Liver (tissue), 9 donors: ENCODE data around the gene LRRC61. TPM values are rescaled to one million over a fixed set of nuclear protein-coding genes. Genes with fewer than 3 reads are reported as not detected.

Experiments used
- DNase-seq: peaks from one replicate; pipeline ENCODE4 v3.0.0-alpha.2; 2017; ENCODE audit warnings: low spot score
- H3K27ac ChIP-seq, 2 donors: one replicate each; pipeline ENCODE4 v1.7.0; 2013; ENCODE audit warnings: inconsistent platforms in 2 of 2, low read length in 2 of 2, control low read depth in 1 of 2, low read depth in 1 of 2, mild to moderate bottlenecking in 1 of 2
- H3K27me3 ChIP-seq, 4 donors: one replicate each; pipeline versions ENCODE4 v1.6.1 to v1.7.0; 2013; ENCODE audit warnings: low read length in 3 of 4, inconsistent platforms in 1 of 4, mild to moderate bottlenecking in 1 of 4, moderate library complexity in 1 of 4; ENCODE audit not compliant: control insufficient read depth in 4 of 4, insufficient read depth in 4 of 4
- H3K36me3 ChIP-seq, 4 donors: one replicate each; pipeline versions ENCODE4 v1.6.1 to v1.7.0; 2013; ENCODE audit warnings: low read length in 3 of 4, mild to moderate bottlenecking in 3 of 4, low read depth in 1 of 4, moderate library complexity in 1 of 4; ENCODE audit not compliant: control insufficient read depth in 4 of 4, insufficient read depth in 3 of 4
- H3K4me1 ChIP-seq, 4 donors: one replicate each; pipeline versions ENCODE4 v1.6.1 to v1.7.0; 2013; ENCODE audit warnings: low read length in 3 of 4, mild to moderate bottlenecking in 3 of 4, moderate library complexity in 1 of 4; ENCODE audit not compliant: control insufficient read depth in 4 of 4, insufficient read depth in 4 of 4
- H3K4me3 ChIP-seq, 3 donors: one replicate each; pipeline versions ENCODE4 v1.6.1 to v1.7.0; 2013; ENCODE audit warnings: low read length in 3 of 3, control low read depth in 1 of 3, low read depth in 1 of 3, mild to moderate bottlenecking in 1 of 3
- H3K9ac ChIP-seq, 2 donors: one replicate each; pipeline ENCODE4 v1.7.0; 2013; ENCODE audit warnings: low read length in 2 of 2, mild to moderate bottlenecking in 2 of 2, moderate library complexity in 2 of 2, control low read depth in 1 of 2, low read depth in 1 of 2
- H3K9me3 ChIP-seq, 4 donors: one replicate each; pipeline versions ENCODE4 v1.6.1 to v1.7.0; 2013; ENCODE audit warnings: low read length in 3 of 4; ENCODE audit not compliant: control insufficient read depth in 4 of 4
- ATF3 ChIP-seq: IDR thresholded peaks from 2 replicates; pipeline ENCODE4 v1.6.1; 2016; ENCODE audit warnings: antibody characterized with exemption
- CTCF ChIP-seq: fragments of 150-350 bp; IDR thresholded peaks from 2 replicates; pipeline ENCODE4 v1.5.1; 2017; ENCODE audit warnings: improper control_type of control experiment, low read depth, low read length; ENCODE audit not compliant: missing input control
- EGR1 ChIP-seq, 2 donors: IDR thresholded peaks; 2 replicates each; pipeline ENCODE4 v1.6.1; 2016 to 2018; ENCODE audit warnings: antibody characterized with exemption in 2 of 2, low read depth in 2 of 2
- FOXA1 ChIP-seq: IDR thresholded peaks from 2 replicates; pipeline ENCODE4 v1.6.1; 2016; ENCODE audit warnings: antibody characterized with exemption
- FOXA2 ChIP-seq: IDR thresholded peaks from 2 replicates; pipeline ENCODE4 v1.6.1; 2016; ENCODE audit warnings: antibody characterized with exemption
- GABPA ChIP-seq, 2 donors: IDR thresholded peaks in 1 of 2; conservative IDR thresholded peaks in 1 of 2; 2 replicates each; pipeline ENCODE4 v1.6.1; 2016; ENCODE audit warnings: antibody characterized with exemption in 2 of 2, mild to moderate bottlenecking in 1 of 2, moderate library complexity in 1 of 2
- HNF4A ChIP-seq, 2 donors: conservative IDR thresholded peaks; 2 replicates each; pipeline ENCODE4 v1.6.1; 2016; ENCODE audit warnings: antibody characterized with exemption in 2 of 2, mild to moderate bottlenecking in 2 of 2
- HNF4G ChIP-seq: IDR thresholded peaks from 2 replicates; pipeline ENCODE4 v1.6.1; 2016; ENCODE audit warnings: antibody characterized with exemption
- JUND ChIP-seq, 2 donors: IDR thresholded peaks; 2 replicates each; pipeline ENCODE4 v1.6.1; 2016; ENCODE audit warnings: antibody characterized with exemption in 2 of 2
- MAX ChIP-seq: IDR thresholded peaks from 2 replicates; pipeline ENCODE4 v1.6.1; 2016; ENCODE audit warnings: antibody characterized with exemption
- NR2F2 ChIP-seq: IDR thresholded peaks from 2 replicates; pipeline ENCODE4 v1.6.1; 2016; ENCODE audit warnings: antibody characterized with exemption
- RAD21 ChIP-seq, 2 donors: IDR thresholded peaks; 2 replicates each; pipeline ENCODE4 v1.6.1; 2016; ENCODE audit warnings: antibody characterized with exemption in 2 of 2, mild to moderate bottlenecking in 2 of 2
- RXRA ChIP-seq, 2 donors: IDR thresholded peaks; 2 replicates each; pipeline ENCODE4 v1.6.1; 2017 to 2018; ENCODE audit warnings: antibody characterized with exemption in 2 of 2, mild to moderate bottlenecking in 1 of 2
- SP1 ChIP-seq: IDR thresholded peaks from 2 replicates; pipeline ENCODE4 v1.6.1; 2018; ENCODE audit warnings: antibody characterized with exemption, mild to moderate bottlenecking
- TAF1 ChIP-seq: conservative IDR thresholded peaks from 2 replicates; pipeline ENCODE4 v1.6.1; 2016; ENCODE audit warnings: antibody characterized with exemption, mild to moderate bottlenecking
- YY1 ChIP-seq: IDR thresholded peaks from 2 replicates; pipeline ENCODE4 v1.6.1; 2016; ENCODE audit warnings: antibody characterized with exemption, mild to moderate bottlenecking
- WGBS: extraction: QIAGEN DNeasy Blood & Tissue Kit; methylation state at CpG from one replicate; pipeline ENCODE4 v1.1.7; 2013; 5-methylcytosine and 5-hydroxymethylcytosine counted together
- polyA plus RNA-seq, 2 donors: library from polyadenylated mRNA; stranded (reverse) in 1 of 2; unstranded in 1 of 2; fragments of 200-250 nt in 1 of 2; fragments of >200 nt in 1 of 2; fragmentation: Nextera tagmentation in 1 of 2; extraction: Ambion mirVana in 1 of 2; gene quantifications; one replicate each; pipeline versions ENCODE4 v1.2.1 to v1.2.3, GENCODE V29; 2013 to 2015
- total RNA-seq, 2 donors: library from RNA; depleted of rRNA; stranded (reverse); fragments of >200 nt; gene quantifications; one replicate each; pipeline ENCODE4 v1.2.3, GENCODE V29; 2014
- TF ChIP-seq, protein P1 (sequence below): IDR thresholded peaks from 2 replicates; pipeline ENCODE4 v1.6.1; 2016; ENCODE audit warnings: antibody characterized with exemption, mild to moderate bottlenecking
- TF ChIP-seq, protein P2 (sequence below): IDR thresholded peaks from 2 replicates; pipeline ENCODE4 v1.6.1; 2016; ENCODE audit warnings: antibody characterized with exemption
- donor health status: healthy.
- donor health status: healthy.
- donor health status: healthy.
- donor health status: healthy.
- donor health status: healthy.

LRRC61 gene
- total and polyA plus RNA-seq, 4 donors: 12.0 to 21.0 (median 15.6) TPM

- Histone ChIP-seq H3K27me3 (no peaks in the 10 kb centered on the region), H3K4me3 (peak overlapping the region; percentile 64 to 80 (median 73)), H3K9ac (peak overlapping the region; percentile 82 to 93), H3K4me1 (peaks cover 19 to 56% (median 47%) of the 10 kb centered on the region in 4 donors), H3K36me3 (peaks cover 2 to 8% (median 5%) of the 10 kb centered on the region in 4 donors), H3K9me3 (no peaks in the 10 kb centered on the region), H3K27ac (peak overlapping the region; percentile 93 to 94)
- TF ChIP-seq EGR1 (IDR thresholded peaks at IDR 0.05; ENCODE audit: low read depth in 2 of 2) (no peak), JUND (IDR thresholded peaks at IDR 0.05) (no peak), HNF4A (conservative IDR thresholded peaks at IDR 0.05) (peak in 1 of 2 donors; percentile 44), TAF1 (peak; percentile 54), ATF3 (no peak), HNF4G (no peak), CTCF (no peak), RAD21 (IDR thresholded peaks at IDR 0.05) (peak; percentile 19 to 33), NR2F2 (peak; percentile 60), MAX (peak; percentile 36), FOXA1 (no peak), RXRA (IDR thresholded peaks at IDR 0.05) (peak in 1 of 2 donors; percentile 34), GABPA (IDR thresholded peaks at IDR 0.05 in 1 of 2, conservative IDR thresholded peaks at IDR 0.05 in 1 of 2) (no peak), FOXA2 (peak; percentile 23), YY1 (peak; percentile 59), SP1 (peak; percentile 57)
- TF ChIP-seq, protein P1, sequence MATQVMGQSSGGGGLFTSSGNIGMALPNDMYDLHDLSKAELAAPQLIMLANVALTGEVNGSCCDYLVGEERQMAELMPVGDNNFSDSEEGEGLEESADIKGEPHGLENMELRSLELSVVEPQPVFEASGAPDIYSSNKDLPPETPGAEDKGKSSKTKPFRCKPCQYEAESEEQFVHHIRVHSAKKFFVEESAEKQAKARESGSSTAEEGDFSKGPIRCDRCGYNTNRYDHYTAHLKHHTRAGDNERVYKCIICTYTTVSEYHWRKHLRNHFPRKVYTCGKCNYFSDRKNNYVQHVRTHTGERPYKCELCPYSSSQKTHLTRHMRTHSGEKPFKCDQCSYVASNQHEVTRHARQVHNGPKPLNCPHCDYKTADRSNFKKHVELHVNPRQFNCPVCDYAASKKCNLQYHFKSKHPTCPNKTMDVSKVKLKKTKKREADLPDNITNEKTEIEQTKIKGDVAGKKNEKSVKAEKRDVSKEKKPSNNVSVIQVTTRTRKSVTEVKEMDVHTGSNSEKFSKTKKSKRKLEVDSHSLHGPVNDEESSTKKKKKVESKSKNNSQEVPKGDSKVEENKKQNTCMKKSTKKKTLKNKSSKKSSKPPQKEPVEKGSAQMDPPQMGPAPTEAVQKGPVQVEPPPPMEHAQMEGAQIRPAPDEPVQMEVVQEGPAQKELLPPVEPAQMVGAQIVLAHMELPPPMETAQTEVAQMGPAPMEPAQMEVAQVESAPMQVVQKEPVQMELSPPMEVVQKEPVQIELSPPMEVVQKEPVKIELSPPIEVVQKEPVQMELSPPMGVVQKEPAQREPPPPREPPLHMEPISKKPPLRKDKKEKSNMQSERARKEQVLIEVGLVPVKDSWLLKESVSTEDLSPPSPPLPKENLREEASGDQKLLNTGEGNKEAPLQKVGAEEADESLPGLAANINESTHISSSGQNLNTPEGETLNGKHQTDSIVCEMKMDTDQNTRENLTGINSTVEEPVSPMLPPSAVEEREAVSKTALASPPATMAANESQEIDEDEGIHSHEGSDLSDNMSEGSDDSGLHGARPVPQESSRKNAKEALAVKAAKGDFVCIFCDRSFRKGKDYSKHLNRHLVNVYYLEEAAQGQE: peak; percentile 32
- TF ChIP-seq, protein P2, sequence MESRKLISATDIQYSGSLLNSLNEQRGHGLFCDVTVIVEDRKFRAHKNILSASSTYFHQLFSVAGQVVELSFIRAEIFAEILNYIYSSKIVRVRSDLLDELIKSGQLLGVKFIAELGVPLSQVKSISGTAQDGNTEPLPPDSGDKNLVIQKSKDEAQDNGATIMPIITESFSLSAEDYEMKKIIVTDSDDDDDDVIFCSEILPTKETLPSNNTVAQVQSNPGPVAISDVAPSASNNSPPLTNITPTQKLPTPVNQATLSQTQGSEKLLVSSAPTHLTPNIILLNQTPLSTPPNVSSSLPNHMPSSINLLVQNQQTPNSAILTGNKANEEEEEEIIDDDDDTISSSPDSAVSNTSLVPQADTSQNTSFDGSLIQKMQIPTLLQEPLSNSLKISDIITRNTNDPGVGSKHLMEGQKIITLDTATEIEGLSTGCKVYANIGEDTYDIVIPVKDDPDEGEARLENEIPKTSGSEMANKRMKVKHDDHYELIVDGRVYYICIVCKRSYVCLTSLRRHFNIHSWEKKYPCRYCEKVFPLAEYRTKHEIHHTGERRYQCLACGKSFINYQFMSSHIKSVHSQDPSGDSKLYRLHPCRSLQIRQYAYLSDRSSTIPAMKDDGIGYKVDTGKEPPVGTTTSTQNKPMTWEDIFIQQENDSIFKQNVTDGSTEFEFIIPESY: peak; percentile 44
- DNase-seq: peak; percentile 49
- WGBS: 2% methylated on average over 32 of the region's 32 CpGs
Observed at GRCh38 chr7:150378115-150378852, 55.1 kb downstream of the LRRC61 start.
